ENCODE data around the gene IGSF9B. TPM values are rescaled to one million over a fixed set of nuclear protein-coding genes. Genes with fewer than 3 reads are reported as not detected.

IGSF9B gene
- total and polyA plus RNA-seq, 4 donors, result 0.07 to 0.33 (median 0.09) TPM; not detected in 1

GRCh38 chr11:133930767-133931448, 25.9 kb downstream of the IGSF9B start (continued):
- no peak for TF ChIP-seq HNF4A (conservative IDR thresholded peaks at IDR 0.05)
- TF ChIP-seq ATF3 (IDR thresholded peaks at IDR 0.05), result no peak
- no peak for TF ChIP-seq ZBTB33 (IDR thresholded peaks at IDR 0.05)
- no peak for TF ChIP-seq EGR1 (IDR thresholded peaks at IDR 0.05; ENCODE audit: low read depth in 2 of 2)
- TF ChIP-seq FOXA2 (IDR thresholded peaks at IDR 0.05), result no peak
- TF ChIP-seq NR2F2 (IDR thresholded peaks at IDR 0.05), result no peak
- TF ChIP-seq TAF1 (conservative IDR thresholded peaks at IDR 0.05), result no peak
- no peak for TF ChIP-seq HNF4G (IDR thresholded peaks at IDR 0.05)

- Histone ChIP-seq H3K27ac (ENCODE audit: low read depth in 1 of 2, low read length in 2 of 2) (no peak overlapping the region), H3K4me3 (ENCODE audit: low read depth in 1 of 3, low read length in 3 of 3) (no peak overlapping the region), H3K9ac (ENCODE audit: low read depth in 1 of 2, low read length in 2 of 2) (no peak overlapping the region), H3K4me1 (ENCODE audit: control insufficient read depth in 4 of 4, insufficient read depth in 4 of 4, low read length in 3 of 4) (peaks cover 0 to 2% (median 0%) of the 10 kb centered on the region in 4 donors), H3K27me3 (ENCODE audit: control insufficient read depth in 4 of 4, insufficient read depth in 4 of 4, low read length in 3 of 4) (peaks cover 0 to 5% (median 0%) of the 10 kb centered on the region in 4 donors), H3K9me3 (ENCODE audit: control insufficient read depth in 4 of 4, low read length in 3 of 4) (no peaks in the 10 kb centered on the region), H3K36me3 (ENCODE audit: control insufficient read depth in 4 of 4, insufficient read depth in 3 of 4, low read depth in 1 of 4, low read length in 3 of 4) (no peaks in the 10 kb centered on the region)
- 84% methylated on average over 27 of the region's 27 CpGs for WGBS
- DNase-seq (ENCODE audit: low spot score), result no peak
- no peak for TF ChIP-seq REST (IDR thresholded peaks at IDR 0.05)
Measured at GRCh38 chr11:133930053-133930766, 26.6 kb downstream of the IGSF9B start.

GRCh38 chr11:133929401-133930052, 27.2 kb downstream of the IGSF9B start:
- no peak overlapping the region for H3K27ac ChIP-seq (ENCODE audit: low read depth in 1 of 2, low read length in 2 of 2)
- no peak for DNase-seq (ENCODE audit: low spot score)
- H3K9ac ChIP-seq (ENCODE audit: low read depth in 1 of 2, low read length in 2 of 2), result no peak overlapping the region
- WGBS, result 73% methylated on average over 20 of the region's 20 CpGs
- H3K36me3 ChIP-seq (ENCODE audit: control insufficient read depth in 4 of 4, insufficient read depth in 3 of 4, low read depth in 1 of 4, low read length in 3 of 4), result no peaks in the 10 kb centered on the region
- peaks cover 0 to 2% (median 0%) of the 10 kb centered on the region in 4 donors for H3K4me1 ChIP-seq (ENCODE audit: control insufficient read depth in 4 of 4, insufficient read depth in 4 of 4, low read length in 3 of 4)
- H3K9me3 ChIP-seq (ENCODE audit: control insufficient read depth in 4 of 4, low read length in 3 of 4), result no peaks in the 10 kb centered on the region
- no peak overlapping the region for H3K4me3 ChIP-seq (ENCODE audit: low read depth in 1 of 3, low read length in 3 of 3)
- H3K27me3 ChIP-seq (ENCODE audit: control insufficient read depth in 4 of 4, insufficient read depth in 4 of 4, low read length in 3 of 4), result peaks cover 0 to 8% (median 0%) of the 10 kb centered on the region in 4 donors
- TF ChIP-seq JUND (IDR thresholded peaks at IDR 0.05), result no peak
- no peak for TF ChIP-seq ATF3 (IDR thresholded peaks at IDR 0.05)
- no peak for TF ChIP-seq RAD21 (IDR thresholded peaks at IDR 0.05)
- TF ChIP-seq RXRA (IDR thresholded peaks at IDR 0.05), result no peak
- TF ChIP-seq GABPA (IDR thresholded peaks at IDR 0.05 in 1 of 2, conservative IDR thresholded peaks at IDR 0.05 in 1 of 2), result no peak
- no peak for TF ChIP-seq ZBTB33 (IDR thresholded peaks at IDR 0.05)
- no peak for TF ChIP-seq HNF4G (IDR thresholded peaks at IDR 0.05)
- TF ChIP-seq REST (IDR thresholded peaks at IDR 0.05), result no peak
- no peak for TF ChIP-seq SP1 (IDR thresholded peaks at IDR 0.05)
- no peak for TF ChIP-seq FOXA1 (IDR thresholded peaks at IDR 0.05)
- no peak for TF ChIP-seq TAF1 (conservative IDR thresholded peaks at IDR 0.05)
- TF ChIP-seq HNF4A (conservative IDR thresholded peaks at IDR 0.05), result no peak
- no peak for TF ChIP-seq EGR1 (IDR thresholded peaks at IDR 0.05; ENCODE audit: low read depth in 2 of 2)

All from liver (tissue), 9 donors.